Measurements from ENCODE around the gene TLCD3B. TPM values are rescaled to one million over a fixed set of nuclear protein-coding genes. Genes with fewer than 3 reads are reported as not detected.
A peak's percentile ranks its signal among the peaks of the same experiment; 100 is the strongest.

Gene TLCD3B
- total RNA-seq, 1 donor from 2014 or later, result 1.5 TPM

DNA sequence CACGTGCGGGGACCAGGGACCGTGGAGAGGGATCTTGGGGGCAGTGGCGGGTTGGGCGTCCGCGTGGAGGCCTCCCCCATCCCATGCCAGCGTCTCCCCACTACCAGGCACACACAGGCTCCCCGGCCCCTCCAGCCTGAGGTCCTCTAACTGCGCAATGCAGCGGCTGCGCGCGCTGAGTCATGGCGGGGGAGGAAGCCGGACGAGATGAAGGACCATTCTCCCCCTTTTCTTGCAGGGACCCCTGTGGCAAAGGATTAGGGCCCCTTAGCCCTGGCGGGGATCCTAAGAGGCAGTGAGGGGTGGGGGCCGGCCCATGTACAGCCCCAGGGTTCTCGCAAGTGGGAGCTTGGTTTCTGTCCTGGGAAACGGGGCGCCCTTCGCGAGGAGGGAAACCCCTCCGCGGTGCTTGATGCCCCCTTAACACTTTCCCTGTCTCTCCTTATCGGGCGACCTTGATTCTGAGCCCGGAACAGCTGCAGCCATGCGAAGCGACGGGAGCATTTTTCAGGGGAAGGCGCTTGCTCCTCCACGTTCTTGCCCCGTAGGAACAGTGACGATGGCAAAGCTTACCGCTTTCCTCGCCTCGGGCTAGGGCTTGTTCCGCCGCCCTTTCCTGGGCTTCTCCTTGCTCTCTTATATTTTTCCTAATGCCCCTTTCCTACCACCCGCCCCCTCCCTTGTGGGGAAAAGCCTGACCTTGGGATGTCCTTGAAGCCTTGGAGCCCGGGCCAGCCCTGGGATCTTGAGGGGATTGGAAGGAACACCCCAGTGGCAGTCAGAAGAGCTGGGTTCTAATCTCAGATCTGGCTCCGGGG is 35.1 kb upstream of the TLCD3B start:
- DNase-seq, result no peak
- Mint-ChIP-seq H3K27me3 (no peaks in the 10 kb centered on the region), H3K36me3 (ENCODE audit: low read depth) (peaks cover 59% of the 10 kb centered on the region), H3K27ac (peak overlapping the region; percentile 99), H3K9me3 (no peaks in the 10 kb centered on the region), H3K4me1 (peaks cover 37% of the 10 kb centered on the region), H3K4me3 (peak overlapping the region; percentile 92)
- intact Hi-C loops (cut with micrococcal nuclease), result loop anchor here (1.0 to 2.0 kb wide), 3 partner anchors 9 to 69 kb away; partner anchors contain the start of genes INO80E and PPP4C

DNA sequence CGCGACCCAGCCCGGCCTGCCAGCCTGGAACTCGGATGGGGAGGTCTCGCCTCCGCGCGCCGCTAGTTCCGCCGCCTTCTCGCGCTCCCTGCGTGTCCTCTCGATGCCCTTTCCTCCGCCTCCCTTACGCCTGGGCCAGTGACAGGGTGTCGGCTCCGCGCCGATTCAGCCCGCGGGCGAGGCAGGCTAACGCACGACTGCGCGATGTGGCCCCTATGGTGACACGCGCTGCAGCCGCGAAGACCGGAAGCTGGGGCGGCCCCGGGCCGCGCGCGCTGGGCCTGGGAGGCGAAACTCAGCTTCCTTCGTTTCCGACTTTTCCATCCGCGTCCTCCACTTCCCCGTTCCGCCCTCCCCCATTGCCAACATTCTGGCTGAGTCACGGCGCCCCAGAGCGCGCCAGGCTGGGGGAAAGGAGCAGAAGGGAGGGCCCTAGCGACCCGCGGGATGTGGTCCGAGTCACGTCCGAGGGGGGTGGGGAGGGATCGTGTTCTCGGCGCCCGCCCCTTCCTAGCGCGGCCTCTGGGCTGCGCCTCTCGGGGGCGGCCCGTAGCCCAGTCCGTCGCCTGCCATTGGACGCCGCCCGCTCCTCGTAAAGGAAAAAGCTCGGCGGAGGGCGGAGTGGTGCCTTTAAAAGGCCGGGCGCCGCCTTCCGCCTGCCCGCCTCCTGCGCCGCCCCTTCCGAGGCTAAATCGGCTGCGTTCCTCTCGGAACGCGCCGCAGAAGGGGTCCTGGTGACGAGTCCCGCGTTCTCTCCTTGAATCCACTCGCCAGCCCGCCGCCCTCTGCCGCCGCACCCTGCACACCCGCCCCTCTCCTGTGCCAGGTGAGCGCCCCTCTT is 34.3 kb upstream of the TLCD3B start, which contains the start of gene ALDOA:
Gene ALDOA, plus strand, starts transcription at position 659 of the 841 bp plus-strand sequence. CDS start 1,138 bp downstream, outside the sequence.
- peaks cover 35% of the 10 kb centered on the region for H3K4me1 Mint-ChIP-seq
- no peaks in the 10 kb centered on the region for H3K27me3 Mint-ChIP-seq
- intact Hi-C loops (cut with micrococcal nuclease), result loop anchor here (1.0 to 2.0 kb wide), 3 partner anchors 10 to 69 kb away; partner anchors contain the start of genes INO80E and PPP4C
- H3K4me3 Mint-ChIP-seq, result peak within 1 kb of the TSS; percentile 92
- peaks cover 54% of the 10 kb centered on the region for H3K36me3 Mint-ChIP-seq (ENCODE audit: low read depth)
- peak within 1 kb of the TSS; percentile 99 for H3K27ac Mint-ChIP-seq
- H3K9me3 Mint-ChIP-seq, result no peaks in the 10 kb centered on the region
- peak; percentile 99 for DNase-seq

DNA sequence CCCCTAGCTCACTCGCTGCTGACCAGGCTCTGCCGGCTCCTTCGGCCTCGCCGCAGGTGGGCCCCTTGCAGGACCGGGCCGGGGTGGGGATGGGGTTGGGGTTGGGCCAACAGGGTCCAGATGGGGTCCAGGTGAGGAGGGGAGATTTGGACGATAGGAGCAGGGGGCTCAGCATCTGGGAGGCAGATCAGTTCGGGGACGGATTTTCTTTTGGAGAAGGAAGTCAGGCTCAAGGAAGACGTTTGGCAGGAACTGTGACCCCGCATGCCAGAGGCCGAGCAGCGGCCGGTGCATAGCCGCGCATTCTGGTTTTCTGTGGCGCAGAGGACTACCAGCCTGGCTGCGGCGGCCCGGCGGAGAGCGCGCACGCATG is 33.6 kb upstream of the TLCD3B start:
- H3K27me3 Mint-ChIP-seq, result no peaks in the 10 kb centered on the region

DNA sequence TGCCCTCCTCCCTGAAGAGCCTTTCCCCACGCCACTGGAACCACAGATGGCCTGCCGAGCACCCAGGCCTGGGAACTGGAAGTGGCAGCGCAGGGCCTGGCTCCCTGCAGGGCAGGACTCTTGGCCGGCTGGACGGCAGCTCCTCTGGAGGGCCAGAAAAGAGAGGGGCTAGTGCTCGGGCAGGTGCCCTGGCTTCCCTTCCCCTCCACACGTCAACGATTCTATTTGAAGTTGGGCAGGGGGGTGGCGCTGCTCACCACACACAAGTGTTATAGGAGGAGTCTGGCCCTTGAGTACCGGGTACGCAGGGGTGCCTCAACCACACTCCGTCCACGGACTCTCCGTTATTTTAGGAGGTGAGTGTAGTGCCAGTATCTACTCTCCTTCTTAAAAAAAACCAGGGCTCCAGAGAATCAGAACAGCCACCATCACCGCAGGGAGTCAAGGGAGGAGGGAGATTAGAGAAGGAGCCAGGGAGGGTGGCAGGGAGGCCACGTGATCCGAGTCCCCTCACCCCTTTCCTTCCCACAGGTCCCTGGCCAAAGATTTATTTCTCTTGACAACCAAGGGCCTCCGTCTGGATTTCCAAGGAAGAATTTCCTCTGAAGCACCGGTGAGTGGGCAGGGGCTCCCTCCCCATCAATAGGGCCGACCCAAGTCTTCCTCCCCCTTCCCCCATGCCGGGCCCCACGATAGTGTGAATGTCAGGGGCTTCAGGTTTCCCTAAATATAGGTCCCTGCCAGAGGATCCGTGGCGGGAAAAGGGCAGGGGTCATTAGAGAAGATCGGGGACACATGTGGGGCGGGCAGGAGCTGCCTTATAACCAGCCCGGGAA is 33.0 kb upstream of the TLCD3B start:
- H3K27ac Mint-ChIP-seq, result peak overlapping the region; percentile 99
- H3K9me3 Mint-ChIP-seq, result no peaks in the 10 kb centered on the region
- DNase-seq, result peak; percentile 90
- H3K4me3 Mint-ChIP-seq, result peak overlapping the region; percentile 92
- peaks cover 44% of the 10 kb centered on the region for H3K36me3 Mint-ChIP-seq (ENCODE audit: low read depth)
- intact Hi-C loops (cut with micrococcal nuclease), result loop anchor here (1.0 to 2.0 kb wide), 2 partner anchors 11 to 67 kb away; partner anchors contain the start of gene INO80E
- H3K4me1 Mint-ChIP-seq, result peaks cover 26% of the 10 kb centered on the region
- no peaks in the 10 kb centered on the region for H3K27me3 Mint-ChIP-seq

More for the DNA sequence above, 33.6 kb upstream of the TLCD3B start:
- H3K4me3 Mint-ChIP-seq, result peak overlapping the region; percentile 92
- no peak for DNase-seq
- peak overlapping the region; percentile 99 for H3K27ac Mint-ChIP-seq
- peaks cover 50% of the 10 kb centered on the region for H3K36me3 Mint-ChIP-seq (ENCODE audit: low read depth)
- no peaks in the 10 kb centered on the region for H3K9me3 Mint-ChIP-seq
- peaks cover 31% of the 10 kb centered on the region for H3K4me1 Mint-ChIP-seq
- intact Hi-C loops (cut with micrococcal nuclease), result loop anchor here (1.0 to 2.0 kb wide), 4 partner anchors 11 to 68 kb away; partner anchors contain the start of genes INO80E and PPP4C

DNA sequence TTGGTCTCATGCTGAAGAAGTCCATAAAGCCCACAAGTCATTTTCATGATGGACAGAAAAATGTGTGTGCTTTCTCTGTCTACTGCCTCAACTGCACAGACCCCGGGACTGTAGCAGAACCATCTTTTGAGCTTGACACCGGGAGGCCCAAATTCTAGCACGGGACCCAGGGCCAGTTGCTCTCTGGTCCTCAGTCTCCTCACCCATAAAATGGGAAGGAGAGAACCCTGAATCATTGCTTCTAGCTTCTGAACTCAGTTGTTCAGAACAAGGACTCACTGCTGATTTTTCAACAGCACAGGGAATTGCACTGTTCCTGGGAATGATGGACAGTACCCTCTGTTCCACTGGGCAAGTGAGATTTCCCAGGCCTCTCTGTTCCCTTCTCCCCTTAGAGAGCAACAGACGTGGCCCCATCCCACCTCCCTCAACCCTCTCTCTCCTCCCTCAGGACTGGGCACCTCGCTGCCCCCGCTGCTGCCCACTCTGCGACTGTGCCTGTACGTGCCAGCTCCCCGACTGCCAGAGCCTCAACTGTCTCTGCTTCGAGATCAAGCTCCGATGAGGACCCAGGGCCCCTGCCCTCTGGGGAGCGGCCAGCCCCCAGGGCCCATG is 32.3 kb upstream of the TLCD3B start:
- Mint-ChIP-seq H3K4me1 (peaks cover 18% of the 10 kb centered on the region), H3K4me3 (peak overlapping the region; percentile 92), H3K27me3 (no peaks in the 10 kb centered on the region), H3K27ac (peak overlapping the region; percentile 99), H3K9me3 (no peaks in the 10 kb centered on the region), H3K36me3 (ENCODE audit: low read depth) (peaks cover 38% of the 10 kb centered on the region)
- DNase-seq, result no peak
- intact Hi-C loops (cut with micrococcal nuclease), result no loop called here

DNA sequence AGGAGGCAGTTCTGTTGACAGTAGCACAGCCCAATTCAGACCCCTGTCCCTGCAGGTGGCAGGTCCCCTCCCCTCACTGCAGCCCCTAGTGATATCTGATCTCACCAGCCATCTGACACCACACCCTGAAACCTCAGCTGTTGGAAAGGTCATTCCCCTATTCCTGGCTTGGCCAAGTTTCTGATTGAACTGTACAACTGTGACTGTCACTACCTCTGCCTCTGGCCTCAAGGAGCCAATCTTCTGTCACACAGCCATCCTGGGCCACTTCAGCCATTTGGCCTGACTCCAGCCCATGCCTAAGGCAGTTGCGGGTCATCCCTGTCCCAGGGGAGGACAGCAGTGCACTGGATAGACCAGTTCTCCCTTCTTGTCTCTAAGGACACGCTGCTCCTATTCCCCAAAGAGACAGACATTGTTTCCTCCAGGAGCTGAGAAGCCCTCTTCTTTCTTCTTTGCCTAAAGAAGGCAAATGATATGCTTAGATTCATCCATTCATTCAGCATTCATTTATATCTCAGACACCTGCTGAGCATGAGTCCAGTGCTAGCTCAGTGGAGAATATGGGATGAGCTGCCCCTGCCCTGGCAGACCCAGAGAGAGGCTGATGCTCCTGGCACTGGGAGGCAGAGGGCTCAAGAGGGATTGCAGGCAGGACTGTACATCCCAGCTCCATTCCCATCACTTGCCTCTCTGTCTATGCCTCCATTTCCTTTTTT is 29.9 kb upstream of the TLCD3B start:
- Mint-ChIP-seq H3K27me3 (no peaks in the 10 kb centered on the region), H3K4me1 (peaks cover 3% of the 10 kb centered on the region), H3K9me3 (no peaks in the 10 kb centered on the region), H3K27ac (no peak overlapping the region), H3K36me3 (ENCODE audit: low read depth) (peaks cover 18% of the 10 kb centered on the region), H3K4me3 (no peak overlapping the region)
- DNase-seq, result no peak
- intact Hi-C loops (cut with micrococcal nuclease), result no loop called here

DNA sequence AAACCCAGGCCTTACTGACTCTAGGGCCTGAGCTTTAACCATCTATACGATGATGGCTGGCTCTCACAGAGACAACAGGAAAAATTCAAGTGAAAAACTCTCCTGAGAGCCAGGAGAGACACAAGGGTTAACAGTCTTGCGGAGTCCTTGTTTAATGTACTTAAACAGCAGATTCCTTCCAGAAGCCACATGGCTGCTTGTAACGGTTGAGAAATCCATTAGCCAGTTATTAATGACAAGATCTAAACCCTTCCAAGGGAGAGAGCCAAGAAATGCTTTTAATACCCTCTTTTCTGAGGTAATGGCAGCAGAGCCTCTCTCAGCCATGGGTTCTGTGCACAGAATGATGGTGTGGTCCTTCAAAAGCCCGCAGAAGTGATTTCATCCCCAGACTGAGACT is 29.3 kb upstream of the TLCD3B start:
- Mint-ChIP-seq H3K4me1 (peaks cover 4% of the 10 kb centered on the region), H3K27ac (no peak overlapping the region), H3K36me3 (ENCODE audit: low read depth) (peaks cover 13% of the 10 kb centered on the region), H3K9me3 (no peaks in the 10 kb centered on the region), H3K4me3 (no peak overlapping the region), H3K27me3 (no peaks in the 10 kb centered on the region)
- DNase-seq, result no peak
- intact Hi-C loops (cut with micrococcal nuclease), result no loop called here

DNA sequence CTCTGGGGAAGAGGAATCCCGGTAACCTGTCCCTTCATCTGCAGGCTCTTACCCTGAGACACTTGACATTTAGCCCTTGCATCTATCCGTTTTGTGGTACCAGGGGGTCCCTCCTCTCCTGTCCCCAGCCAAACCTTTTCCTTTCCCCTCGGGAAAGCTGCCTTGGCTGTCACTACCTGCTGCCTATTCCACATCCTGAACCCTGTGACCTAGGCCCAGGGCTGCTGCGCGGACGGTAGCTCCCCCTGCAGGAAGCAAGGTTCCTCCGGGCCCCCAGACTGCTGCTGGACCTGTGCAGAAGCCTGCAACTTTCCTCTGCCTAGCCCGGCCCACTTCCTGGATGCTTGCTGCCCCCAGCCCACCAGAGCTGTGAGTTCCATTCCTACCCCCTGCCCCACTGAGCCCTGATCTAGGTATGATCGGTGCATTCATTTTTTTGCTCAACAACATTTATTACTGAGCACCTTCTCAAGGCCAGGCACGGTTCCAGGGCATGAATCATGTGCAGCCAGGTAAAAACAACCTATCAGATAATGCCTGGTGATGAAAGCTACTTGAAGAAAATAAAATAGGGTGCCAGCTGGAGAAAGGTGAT is 24.0 kb upstream of the TLCD3B start:
- no peaks in the 10 kb centered on the region for H3K27me3 Mint-ChIP-seq
- no peak overlapping the region for H3K27ac Mint-ChIP-seq
- H3K4me3 Mint-ChIP-seq, result peak overlapping the region; percentile 50
- H3K4me1 Mint-ChIP-seq, result peaks cover 31% of the 10 kb centered on the region
- no peaks in the 10 kb centered on the region for H3K36me3 Mint-ChIP-seq (ENCODE audit: low read depth)
- intact Hi-C loops (cut with micrococcal nuclease), result loop anchor here (10.0 kb wide), 1 partner anchor 240 kb away; the partner anchor contains the start of genes PAGR1 and PRRT2
- H3K9me3 Mint-ChIP-seq, result no peaks in the 10 kb centered on the region
- DNase-seq, result peak; percentile 88

DNA sequence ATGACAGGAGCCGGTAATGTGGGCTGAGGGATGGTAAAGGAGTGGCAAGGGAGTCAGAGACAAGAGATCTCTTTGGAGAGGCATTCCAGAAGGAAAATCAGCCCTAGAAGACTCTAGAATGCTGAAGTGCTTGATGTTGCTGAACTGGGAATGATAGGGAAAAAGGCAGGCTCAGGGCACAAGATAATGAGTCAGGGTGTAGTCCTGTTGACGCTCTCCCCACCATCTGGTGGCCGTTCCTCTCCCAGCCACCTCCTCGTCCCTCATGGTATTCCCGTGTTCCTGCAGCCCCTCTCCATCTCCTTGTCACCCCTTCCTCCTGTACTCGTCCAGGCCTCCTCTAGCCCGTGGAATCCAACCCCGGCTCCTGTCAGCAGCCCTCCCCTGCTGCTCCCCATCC is 23.4 kb upstream of the TLCD3B start:
- Mint-ChIP-seq H3K4me3 (peak overlapping the region; percentile 50), H3K4me1 (peaks cover 31% of the 10 kb centered on the region), H3K9me3 (no peaks in the 10 kb centered on the region), H3K36me3 (ENCODE audit: low read depth) (no peaks in the 10 kb centered on the region), H3K27me3 (no peaks in the 10 kb centered on the region), H3K27ac (peak overlapping the region; percentile 26)
- no peak for DNase-seq
- intact Hi-C loops (cut with micrococcal nuclease), result loop anchor here (10.0 kb wide), 1 partner anchor 240 kb away; the partner anchor contains the start of genes PAGR1 and PRRT2

DNA sequence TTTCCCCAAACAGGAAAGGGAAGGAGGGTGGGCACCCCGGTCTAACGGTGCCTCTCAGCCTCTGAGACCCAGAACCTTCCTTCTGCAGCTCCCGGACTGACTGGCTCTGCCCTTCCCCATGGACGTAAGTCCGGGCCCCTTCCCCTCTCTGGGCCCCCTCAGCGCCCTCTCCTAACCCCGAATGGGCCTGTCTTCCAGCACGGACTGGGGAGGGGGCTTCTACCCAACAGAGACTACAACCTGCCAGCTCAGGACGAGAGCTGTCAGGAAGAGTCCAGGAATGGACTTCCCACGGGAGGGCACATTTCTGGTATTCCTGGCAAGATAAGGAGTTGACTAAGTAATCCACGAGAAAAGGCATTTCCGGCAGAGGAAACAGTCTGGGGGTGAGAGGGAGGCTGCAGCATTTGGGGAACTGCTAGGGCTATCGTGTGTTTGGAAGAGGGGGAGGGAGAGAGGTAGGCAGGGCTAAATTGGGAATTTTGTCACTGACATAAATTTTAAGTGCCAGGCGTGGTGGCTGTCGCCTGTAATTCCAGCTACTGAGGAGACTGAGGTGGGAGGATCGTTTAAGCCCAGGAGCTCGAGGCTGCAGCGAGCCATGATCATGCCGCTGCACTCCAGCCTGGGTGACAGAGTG is 22.4 kb upstream of the TLCD3B start:
- intact Hi-C loops (cut with micrococcal nuclease), result loop anchor here (1.0 to 10.0 kb wide), 3 partner anchors 11 to 239 kb away; partner anchors contain the start of genes INO80E, PAGR1 and PRRT2
- peak overlapping the region; percentile 29 for H3K27ac Mint-ChIP-seq
- H3K9me3 Mint-ChIP-seq, result no peaks in the 10 kb centered on the region
- no peaks in the 10 kb centered on the region for H3K36me3 Mint-ChIP-seq (ENCODE audit: low read depth)
- H3K4me3 Mint-ChIP-seq, result peak overlapping the region; percentile 87
- H3K4me1 Mint-ChIP-seq, result peaks cover 31% of the 10 kb centered on the region
- H3K27me3 Mint-ChIP-seq, result no peaks in the 10 kb centered on the region
- no peak for DNase-seq

DNA sequence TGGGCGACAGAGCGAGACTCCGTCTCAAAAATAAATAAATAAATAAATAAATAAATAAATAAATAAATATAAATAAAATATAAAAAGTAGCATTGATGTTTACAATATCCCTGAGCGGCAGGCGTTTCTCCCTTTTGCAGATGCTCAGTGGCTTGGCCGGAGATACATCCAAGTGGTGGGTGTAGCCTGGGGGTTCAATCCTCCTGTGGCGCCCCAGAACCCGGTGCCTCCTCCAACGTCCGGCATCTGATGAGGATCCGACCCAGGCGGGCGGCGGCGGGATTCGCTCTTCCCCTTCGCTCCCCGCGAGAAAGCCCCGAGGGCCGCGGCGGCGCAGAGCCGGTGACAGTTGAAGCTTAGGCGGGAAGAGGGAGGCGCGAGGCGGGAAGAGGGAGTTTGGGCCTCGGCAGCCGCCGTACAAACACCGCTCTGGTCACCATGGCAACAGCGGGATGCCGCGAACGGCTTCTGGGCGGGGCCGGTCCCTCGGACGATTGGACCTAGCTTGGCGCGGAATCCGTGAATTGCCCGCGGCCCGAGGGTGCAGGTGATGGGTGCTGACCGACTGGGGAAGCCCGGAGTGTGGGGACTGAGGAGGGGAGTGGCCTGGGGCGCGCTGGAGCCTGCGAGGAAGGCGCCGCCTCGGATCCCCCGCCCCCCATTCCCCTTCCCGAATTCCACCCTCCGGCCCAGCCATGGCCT is 21.8 kb upstream of the TLCD3B start:
- Mint-ChIP-seq H3K27ac (peak overlapping the region; percentile 81), H3K27me3 (no peaks in the 10 kb centered on the region), H3K36me3 (ENCODE audit: low read depth) (no peaks in the 10 kb centered on the region), H3K4me3 (peak overlapping the region; percentile 87), H3K9me3 (no peaks in the 10 kb centered on the region), H3K4me1 (peaks cover 31% of the 10 kb centered on the region)
- DNase-seq, result peak; percentile 98
- intact Hi-C loops (cut with micrococcal nuclease), result loop anchor here (1.0 to 10.0 kb wide), 3 partner anchors 11 to 238 kb away; partner anchors contain the start of genes INO80E, PAGR1 and PRRT2

Measured in activated CD4-positive, alpha-beta T cell treated with anti-CD3 and anti-CD28 coated beads, Interleukin-2, amount 10 ng/mL, durations not matched to agents 24 days and 14 days (primary cell).